Activated naive CD8-positive, alpha-beta T cell treated with anti-CD3 and anti-CD28 coated beads for 36 hours (primary cell): ENCODE results near the gene EZR. TPM values are rescaled to one million over a fixed set of nuclear protein-coding genes. Genes with fewer than 3 reads are reported as not detected.
"Not testable (repeated sequence)": the region's sequence is repeated elsewhere in the genome, so short reads cannot be mapped to it uniquely, and the experiment has no call there.

ENCODE experiments used
- DNase-seq: peaks from one replicate; pipeline ENCODE4 v3.0.0; 2021
- H3K27ac Mint-ChIP-seq: one replicate; pipeline ENCODE4 v1.8.0; 2022; ENCODE audit warnings: mild to moderate bottlenecking, moderate library complexity, mixed read lengths
- H3K27me3 Mint-ChIP-seq: one replicate; pipeline ENCODE4 v1.8.0; 2022; ENCODE audit warnings: mild to moderate bottlenecking, mixed read lengths
- H3K36me3 Mint-ChIP-seq: one replicate; pipeline ENCODE4 v1.8.0; 2021; ENCODE audit warnings: mild to moderate bottlenecking, mixed read lengths
- H3K4me1 Mint-ChIP-seq: one replicate; pipeline ENCODE4 v1.8.0; 2021; ENCODE audit warnings: mixed read lengths
- H3K4me3 Mint-ChIP-seq: one replicate; pipeline ENCODE4 v1.8.0; 2022; ENCODE audit warnings: mild to moderate bottlenecking, moderate library complexity, mixed read lengths
- H3K9me3 Mint-ChIP-seq: one replicate; pipeline ENCODE4 v1.8.0; 2022; ENCODE audit warnings: mixed read lengths
- total RNA-seq, 2 experiments: library from RNA; stranded (reverse); gene quantifications; one replicate each; pipeline ENCODE4 v1.2.3, GENCODE V29; 2021

The EZR gene
- total RNA-seq, 2 experiments from 2014 or later = 218 to 227 TPM

GRCh38 chr6:158832807-158833206 is 13.6 kb upstream of the EZR start:
- H3K4me3 Mint-ChIP-seq, H3K9me3 Mint-ChIP-seq, H3K27ac Mint-ChIP-seq, H3K36me3 Mint-ChIP-seq, DNase-seq, H3K27me3 Mint-ChIP-seq, H3K4me1 Mint-ChIP-seq: not testable (repeated sequence)

DNA sequence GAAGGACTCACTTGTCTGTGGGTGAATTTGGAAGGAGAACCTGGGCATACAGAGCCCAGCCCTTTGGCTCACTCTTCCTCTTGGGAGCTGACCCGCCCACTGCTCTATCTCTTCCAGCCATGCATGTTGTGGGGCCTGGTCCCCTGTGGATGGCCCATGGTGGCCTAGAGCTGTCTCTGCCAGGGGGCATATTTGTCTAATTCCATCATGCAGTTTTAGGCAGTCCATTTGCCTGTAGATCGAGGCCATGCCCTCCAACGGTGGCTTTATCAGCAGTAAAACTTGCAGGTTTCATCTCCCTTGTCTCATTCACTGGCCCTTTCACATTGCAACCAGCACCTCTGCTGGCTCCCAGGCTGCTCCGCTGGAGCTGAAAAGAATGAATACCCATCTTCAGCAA is 12.9 kb upstream of the EZR start:
- DNase-seq = no peak
- Mint-ChIP-seq H3K4me3 (no peak overlapping the region), H3K36me3 (no peaks in the 10 kb centered on the region), H3K9me3 (no peaks in the 10 kb centered on the region), H3K27ac (no peak overlapping the region), H3K4me1 (peaks cover 10% of the 10 kb centered on the region), H3K27me3 (no peaks in the 10 kb centered on the region)

DNA sequence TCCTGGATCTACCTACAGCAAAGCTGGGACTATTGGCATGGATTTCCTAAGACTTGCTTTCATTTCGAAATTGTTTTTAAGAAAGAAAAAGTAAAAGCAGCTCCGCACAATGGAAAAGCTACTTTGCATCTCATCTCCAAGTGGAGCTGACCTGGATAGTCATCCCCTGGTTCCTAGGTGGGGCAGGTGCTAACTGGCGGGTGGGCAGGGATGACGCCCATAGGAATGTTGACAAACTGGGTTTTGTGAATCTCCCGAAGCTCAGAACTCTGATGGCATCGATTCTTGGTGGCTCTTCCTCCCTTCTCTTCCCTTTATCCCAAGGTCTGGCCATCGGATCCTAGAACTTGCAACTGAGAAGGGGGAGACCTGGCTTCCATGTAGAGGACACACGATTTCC is 12.4 kb upstream of the EZR start:
- H3K4me1 Mint-ChIP-seq = peaks cover 13% of the 10 kb centered on the region
- H3K27me3 Mint-ChIP-seq = no peaks in the 10 kb centered on the region
- H3K4me3 Mint-ChIP-seq = no peak overlapping the region
- DNase-seq = no peak
- H3K9me3 Mint-ChIP-seq = no peaks in the 10 kb centered on the region
- H3K27ac Mint-ChIP-seq = no peak overlapping the region
- no peaks in the 10 kb centered on the region for H3K36me3 Mint-ChIP-seq

DNA sequence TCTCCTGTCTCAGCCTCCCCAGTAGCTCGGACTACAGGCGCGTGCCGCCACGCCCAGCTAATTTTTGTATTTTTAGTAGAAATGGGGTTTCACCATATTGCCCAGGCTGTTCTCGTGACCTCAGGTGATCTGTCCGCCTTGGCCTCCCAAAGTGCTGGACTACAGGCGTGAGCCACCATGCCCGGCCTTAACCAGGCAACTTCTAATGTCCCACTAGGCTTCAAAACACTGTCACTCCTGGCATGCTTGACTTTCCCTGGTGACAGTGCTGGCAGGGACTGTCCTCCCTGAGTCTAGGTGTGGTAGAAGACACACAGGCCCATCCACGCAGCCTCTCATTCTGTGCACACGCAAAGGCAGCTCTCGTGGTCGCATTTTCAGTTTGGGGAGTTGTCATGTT is 11.6 kb upstream of the EZR start:
- Mint-ChIP-seq H3K27ac (no peak overlapping the region), H3K36me3 (no peaks in the 10 kb centered on the region), H3K9me3 (no peaks in the 10 kb centered on the region), H3K4me3 (no peak overlapping the region), H3K27me3 (no peaks in the 10 kb centered on the region), H3K4me1 (peaks cover 10% of the 10 kb centered on the region)
- DNase-seq = no peak

DNA sequence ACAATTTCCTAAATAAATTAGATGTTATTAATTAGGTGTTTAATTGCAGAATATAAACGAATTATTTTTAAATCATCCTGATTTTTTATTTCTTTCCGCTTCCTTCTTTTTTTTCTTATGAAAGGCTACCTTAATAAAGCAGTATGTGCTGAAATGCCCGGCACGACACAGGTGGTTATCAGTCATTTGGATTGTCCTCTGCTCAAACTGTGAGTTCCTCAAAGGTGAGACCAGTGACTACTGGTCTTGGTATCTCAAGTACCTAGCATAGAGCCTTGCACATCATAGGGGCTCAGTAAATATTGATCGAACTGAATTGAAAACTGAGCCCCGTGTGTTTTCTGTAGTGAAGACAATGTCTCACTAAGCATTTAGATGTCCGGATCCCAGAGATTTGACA is 9.6 kb upstream of the EZR start:
- Mint-ChIP-seq H3K36me3 (no peaks in the 10 kb centered on the region), H3K4me3 (no peak overlapping the region)

DNA sequence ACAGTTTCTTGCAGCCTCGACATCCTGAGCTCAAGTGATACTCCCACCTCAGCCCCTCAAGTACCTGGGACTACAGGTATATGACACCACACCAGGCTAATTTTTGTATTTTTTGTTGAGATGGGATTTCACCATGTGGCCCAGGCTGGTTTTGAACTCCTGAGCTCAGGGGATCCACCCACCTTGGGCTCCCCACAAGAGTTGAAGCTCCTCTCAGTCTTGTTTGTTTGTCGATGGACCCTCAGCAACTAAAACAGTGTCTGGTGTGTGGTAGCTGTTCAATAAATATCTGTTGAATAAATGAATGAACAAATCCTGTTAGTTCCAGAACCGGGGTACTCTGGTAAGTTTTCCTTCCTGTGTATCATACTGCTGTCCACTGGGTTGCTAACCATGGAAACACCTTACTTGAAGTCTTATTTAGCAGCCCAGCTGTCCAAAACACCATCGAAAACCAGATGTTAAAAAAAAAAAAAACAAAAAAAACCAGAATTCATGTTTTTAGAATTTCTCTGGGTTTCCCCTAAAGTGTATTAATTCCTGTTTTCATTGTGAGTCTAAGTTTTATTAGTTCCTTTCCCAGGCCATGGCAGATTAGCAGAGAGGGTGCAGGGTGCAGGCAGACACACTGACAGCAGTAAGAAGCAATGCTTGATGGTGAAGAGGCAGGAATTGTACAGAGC is 7.8 kb upstream of the EZR start:
- DNase-seq = no peak
- no peaks in the 10 kb centered on the region for H3K27me3 Mint-ChIP-seq
- no peak overlapping the region for H3K4me3 Mint-ChIP-seq
- H3K4me1 Mint-ChIP-seq = peaks cover 18% of the 10 kb centered on the region
- no peaks in the 10 kb centered on the region for H3K9me3 Mint-ChIP-seq
- H3K36me3 Mint-ChIP-seq = no peaks in the 10 kb centered on the region
- peak overlapping the region; percentile 34 for H3K27ac Mint-ChIP-seq

More for the DNA sequence above, 9.6 kb upstream of the EZR start:
- no peak for DNase-seq
- no peaks in the 10 kb centered on the region for H3K27me3 Mint-ChIP-seq
- H3K27ac Mint-ChIP-seq = no peak overlapping the region
- H3K4me1 Mint-ChIP-seq = peaks cover 9% of the 10 kb centered on the region
- no peaks in the 10 kb centered on the region for H3K9me3 Mint-ChIP-seq

- H3K4me3 Mint-ChIP-seq = no peak overlapping the region
- peak overlapping the region; percentile 40 for H3K27ac Mint-ChIP-seq
- H3K9me3 Mint-ChIP-seq = no peaks in the 10 kb centered on the region
- peaks cover 18% of the 10 kb centered on the region for H3K4me1 Mint-ChIP-seq
- no peaks in the 10 kb centered on the region for H3K36me3 Mint-ChIP-seq
- no peak for DNase-seq
- no peaks in the 10 kb centered on the region for H3K27me3 Mint-ChIP-seq
Measured at GRCh38 chr6:158825951-158826306, 6.8 kb upstream of the EZR start.

DNA sequence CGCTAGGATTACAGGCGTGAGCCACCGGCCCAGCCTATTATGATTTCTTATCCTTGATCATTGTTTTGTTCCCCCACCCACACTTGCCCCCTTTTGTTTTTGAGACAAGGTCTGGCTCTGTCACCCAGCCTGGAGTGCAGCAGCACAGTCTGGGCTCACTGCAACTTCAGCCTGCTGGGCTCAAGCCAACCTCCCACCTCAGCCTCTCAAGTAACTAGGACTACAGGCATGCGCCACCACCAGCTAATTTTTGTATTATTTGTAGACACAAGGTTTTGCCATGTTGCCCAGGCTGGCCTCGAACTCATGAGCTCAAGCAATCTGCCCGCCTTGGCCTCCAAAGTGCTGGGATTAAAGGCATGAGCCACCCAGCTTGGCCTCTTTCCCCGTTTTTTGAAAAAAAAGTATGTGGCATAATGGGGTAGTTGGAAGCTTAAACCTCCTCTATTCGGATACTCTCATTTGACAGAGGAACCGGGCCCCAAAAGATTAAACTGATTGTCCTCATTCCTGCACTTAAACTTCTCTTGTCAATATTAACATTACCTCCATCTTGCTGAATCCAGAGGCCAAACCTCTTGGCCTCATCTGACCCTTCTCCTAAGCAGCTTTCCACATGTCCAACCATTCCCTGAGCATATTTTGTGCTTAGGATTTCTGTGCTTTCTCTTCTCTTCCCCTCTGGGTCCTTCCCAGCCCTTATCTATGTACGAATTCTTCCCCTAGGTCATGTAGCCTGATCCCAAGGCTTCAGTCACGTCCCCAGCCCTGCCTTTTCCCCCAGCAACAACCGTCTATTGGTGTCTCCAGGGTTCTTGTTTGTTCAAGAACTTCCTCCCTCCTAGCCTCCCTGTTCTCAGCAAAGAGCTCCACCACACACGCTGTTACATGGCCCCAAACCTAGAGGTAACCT is 6.1 kb upstream of the EZR start:
- no peak for DNase-seq

DNA sequence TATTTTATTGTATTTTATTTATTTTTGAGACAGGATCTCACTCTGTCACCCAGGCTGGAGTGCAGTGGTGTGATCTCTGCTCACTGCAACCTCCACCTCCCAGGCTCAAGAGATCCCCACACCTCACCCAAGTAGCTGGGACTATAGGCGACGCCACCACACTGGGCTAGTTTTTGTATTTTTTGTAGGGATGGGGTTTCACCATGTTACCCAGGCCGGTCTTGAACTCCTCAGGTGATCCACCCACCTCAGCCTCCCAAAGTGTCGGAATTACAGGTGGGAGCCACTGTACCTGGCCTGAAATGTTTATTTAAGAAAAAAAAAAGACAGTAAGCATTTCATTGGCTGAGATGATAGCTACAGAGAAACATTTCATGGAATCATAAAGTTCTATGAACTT is 4.4 kb upstream of the EZR start:
- DNase-seq, H3K36me3 Mint-ChIP-seq, H3K9me3 Mint-ChIP-seq, H3K27ac Mint-ChIP-seq, H3K27me3 Mint-ChIP-seq, H3K4me3 Mint-ChIP-seq: not testable (repeated sequence)
- H3K4me1 Mint-ChIP-seq = peaks cover 22% of the 10 kb centered on the region

More for the DNA sequence above, 6.1 kb upstream of the EZR start:
- Mint-ChIP-seq H3K27me3 (no peaks in the 10 kb centered on the region), H3K27ac (no peak overlapping the region), H3K9me3 (peaks cover under 1% of the 10 kb centered on the region), H3K4me3 (no peak overlapping the region), H3K4me1 (peaks cover 18% of the 10 kb centered on the region), H3K36me3 (peaks cover under 1% of the 10 kb centered on the region)

DNA sequence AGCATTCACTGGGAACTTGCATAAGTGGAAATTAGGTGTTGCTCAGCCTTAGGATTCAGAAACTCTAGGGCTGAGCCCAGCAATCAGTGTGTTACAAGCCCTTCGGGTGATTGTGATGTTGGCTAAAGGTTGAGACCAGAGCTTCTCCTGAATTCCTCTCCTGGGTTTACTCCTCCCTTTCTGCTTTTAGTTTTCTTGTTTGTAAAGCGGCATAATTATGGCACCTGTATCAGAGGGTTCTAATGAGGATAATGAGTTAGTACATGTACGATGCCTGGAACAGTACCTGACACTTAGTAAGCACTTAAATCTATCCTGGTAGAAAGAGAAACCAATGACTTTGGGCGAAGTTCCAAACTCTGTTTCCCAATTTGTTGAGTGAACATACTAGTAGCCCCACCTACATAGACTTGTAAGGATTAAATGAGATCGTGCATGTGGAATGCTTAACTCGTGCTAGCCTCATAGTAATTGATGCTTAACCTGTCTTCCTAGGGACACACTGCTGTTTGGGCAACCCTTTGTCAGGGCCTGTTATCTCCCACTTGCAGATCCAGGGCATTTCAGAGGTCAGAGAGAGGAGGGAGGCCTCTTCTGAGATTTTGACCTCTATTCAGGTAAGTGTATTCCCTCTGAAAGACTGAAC is 932 bp upstream of the EZR start:
- peak overlapping the region; percentile 92 for H3K27ac Mint-ChIP-seq
- H3K36me3 Mint-ChIP-seq = peaks cover 33% of the 10 kb centered on the region
- H3K27me3 Mint-ChIP-seq = no peaks in the 10 kb centered on the region
- peak overlapping the region; percentile 53 for H3K4me3 Mint-ChIP-seq
- DNase-seq = no peak
- peaks cover 5% of the 10 kb centered on the region for H3K9me3 Mint-ChIP-seq
- peaks cover 30% of the 10 kb centered on the region for H3K4me1 Mint-ChIP-seq

GRCh38 chr6:158818581-158819212 is 471 bp downstream of the EZR start:
- Mint-ChIP-seq H3K4me3 (peak overlapping the region; percentile 99), H3K4me1 (peaks cover 44% of the 10 kb centered on the region), H3K36me3 (peaks cover 47% of the 10 kb centered on the region), H3K27me3 (no peaks in the 10 kb centered on the region), H3K9me3 (peaks cover 5% of the 10 kb centered on the region), H3K27ac (peak overlapping the region; percentile 76)
- peak; percentile 81 for DNase-seq

- Mint-ChIP-seq H3K4me1 (peaks cover 45% of the 10 kb centered on the region), H3K27ac (peak overlapping the region; percentile 94), H3K9me3 (peaks cover 5% of the 10 kb centered on the region), H3K4me3 (peak overlapping the region; percentile 99), H3K36me3 (peaks cover 54% of the 10 kb centered on the region), H3K27me3 (no peaks in the 10 kb centered on the region)
- peak; percentile 84 for DNase-seq
Measured at GRCh38 chr6:158817728-158818580, 1.2 kb downstream of the EZR start.

DNA sequence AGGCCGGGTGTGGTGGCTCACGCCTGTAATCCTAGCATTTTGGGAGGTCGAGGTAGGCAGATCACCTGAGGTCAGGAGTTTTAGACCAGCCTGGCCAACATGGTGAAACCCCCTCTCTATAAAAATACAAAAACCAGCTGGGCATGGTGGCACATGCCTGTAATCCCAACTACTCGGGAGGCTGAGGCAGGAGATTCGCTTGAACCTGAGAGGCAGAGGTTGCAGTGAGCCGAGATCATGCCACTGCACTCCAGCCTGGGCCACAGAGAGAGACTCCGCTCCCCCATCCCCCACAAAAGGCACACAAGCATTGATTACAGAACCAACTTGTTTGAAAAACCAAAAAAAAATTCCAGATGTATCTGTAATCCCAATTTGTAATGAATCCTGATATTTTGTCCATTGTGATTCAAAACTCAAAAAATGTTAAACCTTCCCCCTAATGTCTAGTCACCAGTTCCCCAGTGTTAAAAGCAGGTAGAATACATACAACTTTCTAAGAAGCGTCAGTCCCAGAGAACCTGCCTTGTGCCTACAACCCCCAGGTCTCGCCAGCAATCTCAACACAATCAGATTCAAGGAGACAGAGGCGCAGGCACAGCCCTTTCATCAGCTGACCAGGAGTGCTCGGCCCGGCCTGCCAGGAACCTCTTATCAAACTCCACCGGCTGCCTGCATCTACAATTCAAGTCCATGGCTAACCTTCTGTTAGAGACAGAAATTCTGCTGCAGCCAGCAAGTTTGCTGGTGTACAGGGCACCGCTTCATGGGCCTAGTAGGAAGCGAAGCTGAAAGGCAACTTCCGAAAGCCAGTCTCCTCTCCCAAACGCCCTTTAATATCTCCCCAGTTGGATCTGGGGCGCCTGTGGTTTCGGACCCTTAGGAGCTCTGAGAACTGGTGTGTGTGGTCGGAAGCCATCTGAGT is 2.1 kb downstream of the EZR start:
- peaks cover 62% of the 10 kb centered on the region for H3K36me3 Mint-ChIP-seq
- peak overlapping the region; percentile 94 for H3K27ac Mint-ChIP-seq
- no peak for DNase-seq
- H3K4me3 Mint-ChIP-seq = peak overlapping the region; percentile 99
- H3K27me3 Mint-ChIP-seq = no peaks in the 10 kb centered on the region
- H3K4me1 Mint-ChIP-seq = peaks cover 48% of the 10 kb centered on the region
- H3K9me3 Mint-ChIP-seq = peaks cover 5% of the 10 kb centered on the region
